ENCODE data around the gene TPCN2. TPM values are rescaled to one million over a fixed set of nuclear protein-coding genes. Genes with fewer than 3 reads are reported as not detected.

The TPCN2 gene
- total and polyA plus RNA-seq, 2 of the 8 experiments (the other 6 are each of a cell fraction or from before 2014, with no cell fraction given): 9.7 to 18.6 TPM

GRCh38 chr11:69114811-69115523 lies 66.2 kb downstream of the TPCN2 start (continued):
- TF ChIP-seq, protein P1, sequence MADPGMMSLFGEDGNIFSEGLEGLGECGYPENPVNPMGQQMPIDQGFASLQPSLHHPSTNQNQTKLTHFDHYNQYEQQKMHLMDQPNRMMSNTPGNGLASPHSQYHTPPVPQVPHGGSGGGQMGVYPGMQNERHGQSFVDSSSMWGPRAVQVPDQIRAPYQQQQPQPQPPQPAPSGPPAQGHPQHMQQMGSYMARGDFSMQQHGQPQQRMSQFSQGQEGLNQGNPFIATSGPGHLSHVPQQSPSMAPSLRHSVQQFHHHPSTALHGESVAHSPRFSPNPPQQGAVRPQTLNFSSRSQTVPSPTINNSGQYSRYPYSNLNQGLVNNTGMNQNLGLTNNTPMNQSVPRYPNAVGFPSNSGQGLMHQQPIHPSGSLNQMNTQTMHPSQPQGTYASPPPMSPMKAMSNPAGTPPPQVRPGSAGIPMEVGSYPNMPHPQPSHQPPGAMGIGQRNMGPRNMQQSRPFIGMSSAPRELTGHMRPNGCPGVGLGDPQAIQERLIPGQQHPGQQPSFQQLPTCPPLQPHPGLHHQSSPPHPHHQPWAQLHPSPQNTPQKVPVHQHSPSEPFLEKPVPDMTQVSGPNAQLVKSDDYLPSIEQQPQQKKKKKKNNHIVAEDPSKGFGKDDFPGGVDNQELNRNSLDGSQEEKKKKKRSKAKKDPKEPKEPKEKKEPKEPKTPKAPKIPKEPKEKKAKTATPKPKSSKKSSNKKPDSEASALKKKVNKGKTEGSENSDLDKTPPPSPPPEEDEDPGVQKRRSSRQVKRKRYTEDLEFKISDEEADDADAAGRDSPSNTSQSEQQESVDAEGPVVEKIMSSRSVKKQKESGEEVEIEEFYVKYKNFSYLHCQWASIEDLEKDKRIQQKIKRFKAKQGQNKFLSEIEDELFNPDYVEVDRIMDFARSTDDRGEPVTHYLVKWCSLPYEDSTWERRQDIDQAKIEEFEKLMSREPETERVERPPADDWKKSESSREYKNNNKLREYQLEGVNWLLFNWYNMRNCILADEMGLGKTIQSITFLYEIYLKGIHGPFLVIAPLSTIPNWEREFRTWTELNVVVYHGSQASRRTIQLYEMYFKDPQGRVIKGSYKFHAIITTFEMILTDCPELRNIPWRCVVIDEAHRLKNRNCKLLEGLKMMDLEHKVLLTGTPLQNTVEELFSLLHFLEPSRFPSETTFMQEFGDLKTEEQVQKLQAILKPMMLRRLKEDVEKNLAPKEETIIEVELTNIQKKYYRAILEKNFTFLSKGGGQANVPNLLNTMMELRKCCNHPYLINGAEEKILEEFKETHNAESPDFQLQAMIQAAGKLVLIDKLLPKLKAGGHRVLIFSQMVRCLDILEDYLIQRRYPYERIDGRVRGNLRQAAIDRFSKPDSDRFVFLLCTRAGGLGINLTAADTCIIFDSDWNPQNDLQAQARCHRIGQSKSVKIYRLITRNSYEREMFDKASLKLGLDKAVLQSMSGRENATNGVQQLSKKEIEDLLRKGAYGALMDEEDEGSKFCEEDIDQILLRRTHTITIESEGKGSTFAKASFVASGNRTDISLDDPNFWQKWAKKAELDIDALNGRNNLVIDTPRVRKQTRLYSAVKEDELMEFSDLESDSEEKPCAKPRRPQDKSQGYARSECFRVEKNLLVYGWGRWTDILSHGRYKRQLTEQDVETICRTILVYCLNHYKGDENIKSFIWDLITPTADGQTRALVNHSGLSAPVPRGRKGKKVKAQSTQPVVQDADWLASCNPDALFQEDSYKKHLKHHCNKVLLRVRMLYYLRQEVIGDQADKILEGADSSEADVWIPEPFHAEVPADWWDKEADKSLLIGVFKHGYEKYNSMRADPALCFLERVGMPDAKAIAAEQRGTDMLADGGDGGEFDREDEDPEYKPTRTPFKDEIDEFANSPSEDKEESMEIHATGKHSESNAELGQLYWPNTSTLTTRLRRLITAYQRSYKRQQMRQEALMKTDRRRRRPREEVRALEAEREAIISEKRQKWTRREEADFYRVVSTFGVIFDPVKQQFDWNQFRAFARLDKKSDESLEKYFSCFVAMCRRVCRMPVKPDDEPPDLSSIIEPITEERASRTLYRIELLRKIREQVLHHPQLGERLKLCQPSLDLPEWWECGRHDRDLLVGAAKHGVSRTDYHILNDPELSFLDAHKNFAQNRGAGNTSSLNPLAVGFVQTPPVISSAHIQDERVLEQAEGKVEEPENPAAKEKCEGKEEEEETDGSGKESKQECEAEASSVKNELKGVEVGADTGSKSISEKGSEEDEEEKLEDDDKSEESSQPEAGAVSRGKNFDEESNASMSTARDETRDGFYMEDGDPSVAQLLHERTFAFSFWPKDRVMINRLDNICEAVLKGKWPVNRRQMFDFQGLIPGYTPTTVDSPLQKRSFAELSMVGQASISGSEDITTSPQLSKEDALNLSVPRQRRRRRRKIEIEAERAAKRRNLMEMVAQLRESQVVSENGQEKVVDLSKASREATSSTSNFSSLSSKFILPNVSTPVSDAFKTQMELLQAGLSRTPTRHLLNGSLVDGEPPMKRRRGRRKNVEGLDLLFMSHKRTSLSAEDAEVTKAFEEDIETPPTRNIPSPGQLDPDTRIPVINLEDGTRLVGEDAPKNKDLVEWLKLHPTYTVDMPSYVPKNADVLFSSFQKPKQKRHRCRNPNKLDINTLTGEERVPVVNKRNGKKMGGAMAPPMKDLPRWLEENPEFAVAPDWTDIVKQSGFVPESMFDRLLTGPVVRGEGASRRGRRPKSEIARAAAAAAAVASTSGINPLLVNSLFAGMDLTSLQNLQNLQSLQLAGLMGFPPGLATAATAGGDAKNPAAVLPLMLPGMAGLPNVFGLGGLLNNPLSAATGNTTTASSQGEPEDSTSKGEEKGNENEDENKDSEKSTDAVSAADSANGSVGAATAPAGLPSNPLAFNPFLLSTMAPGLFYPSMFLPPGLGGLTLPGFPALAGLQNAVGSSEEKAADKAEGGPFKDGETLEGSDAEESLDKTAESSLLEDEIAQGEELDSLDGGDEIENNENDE (IDR thresholded peaks at IDR 0.05; ENCODE audit: insufficient replicate concordance, low read length): no peak
- TF ChIP-seq HDAC6 (IDR thresholded peaks at IDR 0.05; ENCODE audit: low read depth, low read length) (no peak), TAF1 (IDR thresholded peaks at IDR 0.05; ENCODE audit: low read depth, low read length) (no peak), KDM5A (IDR thresholded peaks at IDR 0.05; ENCODE audit: low read length) (no peak), CEBPB (IDR thresholded peaks at IDR 0.05; ENCODE audit: low read depth, low read length) (no peak), RFX5 (IDR thresholded peaks at IDR 0.05; ENCODE audit: borderline replicate concordance, low read depth, low read length) (no peak), CHD2 (IDR thresholded peaks at IDR 0.05; ENCODE audit: low read length) (no peak)
- TF ChIP-seq, protein P2, sequence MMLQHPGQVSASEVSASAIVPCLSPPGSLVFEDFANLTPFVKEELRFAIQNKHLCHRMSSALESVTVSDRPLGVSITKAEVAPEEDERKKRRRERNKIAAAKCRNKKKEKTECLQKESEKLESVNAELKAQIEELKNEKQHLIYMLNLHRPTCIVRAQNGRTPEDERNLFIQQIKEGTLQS (IDR thresholded peaks at IDR 0.05; ENCODE audit: insufficient read depth, low read depth, low read length): no peak
- TF ChIP-seq, protein P3, sequence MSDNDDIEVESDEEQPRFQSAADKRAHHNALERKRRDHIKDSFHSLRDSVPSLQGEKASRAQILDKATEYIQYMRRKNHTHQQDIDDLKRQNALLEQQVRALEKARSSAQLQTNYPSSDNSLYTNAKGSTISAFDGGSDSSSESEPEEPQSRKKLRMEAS (IDR thresholded peaks at IDR 0.05): no peak
